Right lobe of liver (tissue), 6 donors: Measurements from ENCODE around the gene RIMKLA. TPM values are rescaled to one million over a fixed set of nuclear protein-coding genes. Genes with fewer than 3 reads are reported as not detected.

Experiments used
- ATAC-seq, 4 donors: fragments of 200-7000 bp; cut with Tn5 transposase; one replicate each; pipeline ENCODE4 v1.9.1; 2020; ENCODE audit warnings: mild to moderate bottlenecking in 4 of 4, moderate library complexity in 4 of 4
- DNase-seq, 3 donors: peaks; one replicate each; pipeline ENCODE4 v3.0.0-alpha.2; 2020
- H3K27ac ChIP-seq, 3 donors: fragments of 200-600 bp; one replicate each; pipeline ENCODE4 v1.8.0; 2022
- H3K27me3 ChIP-seq, 2 donors: fragments of 200-600 bp; one replicate each; pipeline ENCODE4 v1.8.0; 2022
- H3K36me3 ChIP-seq, 4 donors: fragments of 200-600 bp; sonication (generic) in 1 of 4; one replicate each; pipeline versions ENCODE4 v1.5.1 to v1.8.0; 2017 to 2022; ENCODE audit warnings: control low read depth in 1 of 4
- H3K4me1 ChIP-seq, 4 donors: fragments of 200-600 bp; sonication (generic) in 1 of 4; one replicate each; pipeline versions ENCODE4 v1.5.1 to v1.8.0; 2017 to 2022; ENCODE audit warnings: control low read depth in 1 of 4
- H3K4me3 ChIP-seq, 3 donors: fragments of 200-600 bp; one replicate each; pipeline ENCODE4 v1.8.0; 2022
- H3K9me3 ChIP-seq, 4 donors: fragments of 200-600 bp; sonication (generic) in 1 of 4; one replicate each; pipeline versions ENCODE4 v1.5.1 to v1.8.0; 2017 to 2022; ENCODE audit warnings: control low read depth in 1 of 4
- CTCF ChIP-seq, 4 donors: fragments of 200-600 bp in 3 of 4; fragments of 450-650 bp in 1 of 4; IDR thresholded peaks; one replicate each; pipeline versions ENCODE4 v1.5.1 to v1.8.0; 2016 to 2022; ENCODE audit warnings: antibody characterized with exemption in 4 of 4, mild to moderate bottlenecking in 2 of 4
- POLR2A ChIP-seq: fragments of 450-650 bp; IDR thresholded peaks from one replicate; pipeline ENCODE4 v1.6.1; 2017; ENCODE audit warnings: antibody characterized with exemption, mild to moderate bottlenecking
- WGBS: methylation state at CpG from one replicate; pipeline ENCODE4 v1.1.6; 2018; ENCODE audit warnings: low coverage, low lambda C conversion rate; ENCODE audit not compliant: insufficient coverage; ENCODE audit errors: missing lambda C conversion rate; 5-methylcytosine and 5-hydroxymethylcytosine counted together
- intact Hi-C, 2 donors: fragments of 100-400 bp; cut with DNase I; formaldehyde crosslinking; loops; one replicate each; pipeline versions ENCODE4 v1.11.2 to v1.14.1; 2022
- total RNA-seq, 6 experiments: library from RNA; depleted of rRNA in 2 of 6; stranded (reverse); fragments of >200 nt in 2 of 6; fragmentation: NEBNext Ultra II Directional in 3 of 6; extraction: Animal tissue kit (Norgen Biotek cat#: 25700) in 3 of 6; gene quantifications; one replicate each; pipeline versions ENCODE4 v1.1.0 to v1.2.4, GENCODE V29; 2016 to 2023
- donor health status: DM: no; HTN: yes; CAD: no.
- donor health status: DM: no; HTN: no; CAD: no.
- donor health status: DM: no; HTN: no; CAD: no.
- donor health status: DM: no; HTN: yes; CAD: no.
- donor health status: DM: no; HTN: yes; CAD: no.

The RIMKLA gene
- total RNA-seq, 6 experiments from 2014 or later = 0.02 to 0.95 (median 0.15) TPM

GRCh38 chr1:42379794-42380585, 602 bp upstream of the RIMKLA start:
- Histone ChIP-seq H3K9me3 (no peaks in the 10 kb centered on the region), H3K27me3 (no peaks in the 10 kb centered on the region), H3K4me3 (peak overlapping the region; percentile 44 to 62 (median 46)), H3K4me1 (peaks cover 0 to 5% (median 0%) of the 10 kb centered on the region in 4 donors), H3K27ac (no peak overlapping the region), H3K36me3 (no peaks in the 10 kb centered on the region)
- TF ChIP-seq POLR2A (no peak), CTCF (IDR thresholded peaks at IDR 0.05) (no peak)
- DNase-seq = peak in 1 of 3 donors; percentile 20
- intact Hi-C loops = no loop called here
- peak; percentile 29 to 53 (median 48) for ATAC-seq
- 4% methylated on average over 22 of the region's 34 CpGs for WGBS

DNA sequence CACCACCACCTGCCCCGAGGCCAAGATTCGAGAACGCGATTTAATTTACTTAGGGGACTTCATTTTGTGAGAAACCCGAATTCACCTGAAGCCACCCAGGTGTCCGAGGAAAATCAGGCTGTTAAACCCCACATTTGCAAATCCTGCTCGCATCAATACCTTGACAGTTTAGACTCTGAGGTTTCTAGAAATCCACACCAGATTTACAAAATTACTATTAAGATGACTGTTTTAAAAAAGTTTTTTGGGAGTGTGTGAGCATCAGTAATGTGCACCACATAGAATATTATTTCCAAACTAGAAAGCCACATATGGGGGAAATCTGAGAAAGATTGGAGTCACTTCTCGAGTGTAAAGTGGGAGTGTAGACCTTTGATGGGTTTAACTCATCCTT, 685 bp downstream of the RIMKLA start:
- H3K27ac ChIP-seq = no peak overlapping the region
- WGBS = 15% methylated on average over 8 of the region's 8 CpGs

GRCh38 chr1:42385283-42385682, 4.7 kb downstream of the RIMKLA start:
- no peak for DNase-seq
- intact Hi-C loops = no loop called here

More for the DNA sequence above, 685 bp downstream of the RIMKLA start:
- Histone ChIP-seq H3K27me3 (no peaks in the 10 kb centered on the region), H3K4me3 (peak overlapping the region; percentile 44 to 62 (median 47)), H3K9me3 (no peaks in the 10 kb centered on the region), H3K4me1 (peaks cover 0 to 5% (median 0%) of the 10 kb centered on the region in 4 donors), H3K36me3 (no peaks in the 10 kb centered on the region)
- ATAC-seq (no peak), DNase-seq (no peak)
- TF ChIP-seq CTCF (IDR thresholded peaks at IDR 0.05) (no peak), POLR2A (no peak)
- intact Hi-C loops = no loop called here

GRCh38 chr1:42386051-42386450, 5.5 kb downstream of the RIMKLA start:
- no peaks in the 10 kb centered on the region for H3K27me3 ChIP-seq
- WGBS = 88% methylated on average over 5 of the region's 6 CpGs
- no peaks in the 10 kb centered on the region for H3K9me3 ChIP-seq
- H3K27ac ChIP-seq = no peak overlapping the region
- no peak for TF ChIP-seq POLR2A
- no peak for TF ChIP-seq CTCF (IDR thresholded peaks at IDR 0.05)
- no peak overlapping the region for H3K4me3 ChIP-seq
- no peak for DNase-seq
- no peaks in the 10 kb centered on the region for H3K36me3 ChIP-seq
- no peak for ATAC-seq
- intact Hi-C loops = no loop called here
- H3K4me1 ChIP-seq = no peaks in the 10 kb centered on the region

More at GRCh38 chr1:42385283-42385682, 4.7 kb downstream of the RIMKLA start:
- Histone ChIP-seq H3K4me3 (no peak overlapping the region), H3K36me3 (no peaks in the 10 kb centered on the region), H3K4me1 (peaks cover 0 to 1% (median 0%) of the 10 kb centered on the region in 4 donors), H3K9me3 (no peaks in the 10 kb centered on the region), H3K27ac (no peak overlapping the region), H3K27me3 (no peaks in the 10 kb centered on the region)
- 20% methylated on average over 1 of the region's 1 CpG for WGBS
- ATAC-seq = no peak
- TF ChIP-seq POLR2A (no peak), CTCF (IDR thresholded peaks at IDR 0.05) (no peak)
